Fibroblast of lung (primary cell): ENCODE measurements around the gene AGAP1. TPM values are rescaled to one million over a fixed set of nuclear protein-coding genes. Genes with fewer than 3 reads are reported as not detected.

ENCODE experiments used
- DNase-seq, 2 donors: peaks; one replicate each; pipeline versions ENCODE4 v3.0.0 to v3.0.0-alpha.2; 2010; ENCODE audit warnings: low read depth in 2 of 2
- H2AFZ ChIP-seq: 2 replicates; pipeline ENCODE4 v1.5.1; 2012; ENCODE audit warnings: low read length, control low read depth, inconsistent platforms
- H3K27ac ChIP-seq: 2 replicates; pipeline ENCODE4 v1.5.1; 2011; ENCODE audit warnings: low read length, control low read depth; ENCODE audit not compliant: insufficient read depth
- H3K27me3 ChIP-seq: 2 replicates; pipeline ENCODE4 v1.5.1; 2011; ENCODE audit warnings: mild to moderate bottlenecking, low read length; ENCODE audit not compliant: control insufficient read depth, insufficient read depth
- H3K36me3 ChIP-seq: 2 replicates; pipeline ENCODE4 v1.5.1; 2011; ENCODE audit warnings: low read length; ENCODE audit not compliant: control insufficient read depth, insufficient read depth
- H3K4me1 ChIP-seq: 2 replicates; pipeline ENCODE4 v1.5.1; 2011; ENCODE audit warnings: low read length; ENCODE audit not compliant: control insufficient read depth, insufficient read depth; ENCODE audit errors: extremely low read depth
- H3K4me2 ChIP-seq: 2 replicates; pipeline ENCODE4 v1.5.1; 2011; ENCODE audit warnings: low read length, control low read depth; ENCODE audit not compliant: insufficient read depth; ENCODE audit errors: extremely low read depth
- H3K4me3 ChIP-seq, 4 experiments: fragments of 200-600 bp in 1 of 4; sonication (generic) in 1 of 4; replicated peaks in 1 of 4; 2 replicates each; pipeline ENCODE4 v1.5.1; 2011 to 2016; ENCODE audit warnings: low read length in 4 of 4, low read depth in 3 of 4, mild to moderate bottlenecking in 3 of 4, control low read depth in 2 of 4, inconsistent platforms in 1 of 4, mixed read lengths in 1 of 4; ENCODE audit not compliant: insufficient read depth in 1 of 4; ENCODE audit errors: control extremely low read depth in 1 of 4
- H3K79me2 ChIP-seq: 2 replicates; pipeline ENCODE4 v1.5.1; 2012; ENCODE audit warnings: mild to moderate bottlenecking, low read length, inconsistent platforms; ENCODE audit not compliant: control insufficient read depth, insufficient read depth
- H3K9ac ChIP-seq: 2 replicates; pipeline ENCODE4 v1.5.1; 2011; ENCODE audit warnings: mild to moderate bottlenecking, low read length, control low read depth; ENCODE audit not compliant: insufficient read depth
- H3K9me3 ChIP-seq: 2 replicates; pipeline ENCODE4 v1.5.1; 2012; ENCODE audit warnings: low read depth, low read length; ENCODE audit not compliant: control insufficient read depth, insufficient read depth
- H4K20me1 ChIP-seq: 2 replicates; pipeline ENCODE4 v1.5.1; 2011; ENCODE audit warnings: low read length; ENCODE audit not compliant: control insufficient read depth, insufficient read depth; ENCODE audit errors: extremely low read depth
- CTCF ChIP-seq, 2 donors: IDR thresholded peaks in 1 of 2; conservative IDR thresholded peaks in 1 of 2; 1 replicate in 1 of 2; 2 replicates in 1 of 2; pipeline ENCODE4 v1.5.1; 2011 to 2012; ENCODE audit warnings: low read length in 2 of 2, control low read depth in 1 of 2, inconsistent platforms in 1 of 2, low read depth in 1 of 2, mild to moderate bottlenecking in 1 of 2
- EZH2 ChIP-seq: IDR thresholded peaks from 2 replicates; pipeline ENCODE4 v1.5.1; 2012; ENCODE audit warnings: low read length, control low read depth, mild to moderate bottlenecking; ENCODE audit errors: missing control alignments
- polyA plus RNA-seq, 2 donors: library from polyadenylated mRNA; depleted of rRNA in 1 of 2; stranded (reverse) in 1 of 2; unstranded in 1 of 2; fragments of >200 nt; gene quantifications; 2 replicates each; pipeline ENCODE4 v1.2.1, GENCODE V29; 2011 to 2012; ENCODE audit warnings: missing spikeins in 1 of 2
- total RNA-seq: library from RNA; depleted of rRNA; stranded (reverse); fragments of >200 nt; gene quantifications from 2 replicates; pipeline ENCODE4 v1.2.1, GENCODE V29; 2014

AGAP1 gene
- total and polyA plus RNA-seq, 2 donors (not counting 1 experiment from before 2014, with no cell fraction given), result 10.6 to 14.0 TPM

- no peak for TF ChIP-seq CTCF (conservative IDR thresholded peaks at IDR 0.05 in 1 of 2, IDR thresholded peaks at IDR 0.05 in 1 of 2; ENCODE audit: low read depth in 1 of 2, low read length in 2 of 2)
- no peak for TF ChIP-seq EZH2
- Histone ChIP-seq H3K27me3 (peaks cover 87% of the 10 kb centered on the region), H3K9ac (no peak overlapping the region), H2AFZ (no peak overlapping the region), H3K4me2 (no peak overlapping the region), H3K4me1 (no peaks in the 10 kb centered on the region), H3K36me3 (no peaks in the 10 kb centered on the region), H3K79me2 (no peaks in the 10 kb centered on the region), H4K20me1 (no peaks in the 10 kb centered on the region), H3K9me3 (no peaks in the 10 kb centered on the region), H3K27ac (no peak overlapping the region), H3K4me3 (no peak overlapping the region)
- no peak for DNase-seq
Measured at GRCh38 chr2:236169741-236170589, 676.1 kb downstream of the AGAP1 start.

- Histone ChIP-seq H3K79me2 (no peaks in the 10 kb centered on the region), H3K9me3 (no peaks in the 10 kb centered on the region), H3K4me1 (no peaks in the 10 kb centered on the region), H3K27me3 (peaks cover 85% of the 10 kb centered on the region), H3K4me2 (no peak overlapping the region), H2AFZ (no peak overlapping the region), H3K36me3 (no peaks in the 10 kb centered on the region), H4K20me1 (no peaks in the 10 kb centered on the region), H3K9ac (no peak overlapping the region), H3K4me3 (no peak overlapping the region), H3K27ac (no peak overlapping the region)
- DNase-seq, result no peak
- TF ChIP-seq CTCF (conservative IDR thresholded peaks at IDR 0.05 in 1 of 2, IDR thresholded peaks at IDR 0.05 in 1 of 2; ENCODE audit: low read depth in 1 of 2, low read length in 2 of 2) (no peak), EZH2 (no peak)
Measured at GRCh38 chr2:236170590-236171165, 676.8 kb downstream of the AGAP1 start.

- H3K9ac ChIP-seq, result no peak overlapping the region
- H3K4me2 ChIP-seq, result no peak overlapping the region
- peaks cover 80% of the 10 kb centered on the region for H3K27me3 ChIP-seq
Measured at GRCh38 chr2:236171181-236171679, 677.4 kb downstream of the AGAP1 start.

More at GRCh38 chr2:236171181-236171679, 677.4 kb downstream of the AGAP1 start:
- no peaks in the 10 kb centered on the region for H3K36me3 ChIP-seq
- no peak overlapping the region for H2AFZ ChIP-seq
- H4K20me1 ChIP-seq, result no peaks in the 10 kb centered on the region
- TF ChIP-seq CTCF (conservative IDR thresholded peaks at IDR 0.05 in 1 of 2, IDR thresholded peaks at IDR 0.05 in 1 of 2; ENCODE audit: low read depth in 1 of 2, low read length in 2 of 2) (no peak), EZH2 (peak; percentile 89)
- H3K4me3 ChIP-seq, result no peak overlapping the region
- no peak overlapping the region for H3K27ac ChIP-seq
- DNase-seq, result no peak
- no peaks in the 10 kb centered on the region for H3K9me3 ChIP-seq
- H3K4me1 ChIP-seq, result no peaks in the 10 kb centered on the region
- H3K79me2 ChIP-seq, result no peaks in the 10 kb centered on the region
